Measurements from ENCODE around the gene NACA.
"Not testable (repeated sequence)": the region's sequence is repeated elsewhere in the genome, so short reads cannot be mapped to it uniquely, and the experiment has no call there.

GRCh38 chr12:56704522-56704921 lies 20.6 kb downstream of the NACA start:
- TF ChIP-seq CTCF (conservative IDR thresholded peaks at IDR 0.05 in 1 of 2, IDR thresholded peaks at IDR 0.05 in 1 of 2; ENCODE audit: extremely low read depth in 1 of 2, insufficient read depth in 1 of 2, low read depth in 1 of 2, low read length in 2 of 2); EZH2 (IDR thresholded peaks at IDR 0.05; ENCODE audit: borderline replicate concordance, low read length): not testable (repeated sequence)

All from mammary epithelial cell (primary cell).